Endothelial cell (in vitro differentiated cells): ENCODE data around the gene POLR3C. TPM values are rescaled to one million over a fixed set of nuclear protein-coding genes. Genes with fewer than 3 reads are reported as not detected.
"Not testable (repeated sequence)": the region's sequence is repeated elsewhere in the genome, so short reads cannot be mapped to it uniquely, and the experiment has no call there.

Experiments
- DNase-seq: peaks from one replicate; pipeline ENCODE4 v3.0.0; 2021; ENCODE audit warnings: low spot score
- H3K27ac Mint-ChIP-seq: one replicate; pipeline ENCODE4 v1.8.0; 2021; ENCODE audit warnings: mixed read lengths, inconsistent platforms; ENCODE audit not compliant: unreplicated experiment
- H3K27me3 Mint-ChIP-seq: one replicate; pipeline ENCODE4 v1.8.0; 2021; ENCODE audit warnings: mild to moderate bottlenecking, moderate library complexity, mixed read lengths, inconsistent platforms; ENCODE audit not compliant: unreplicated experiment
- H3K36me3 Mint-ChIP-seq: one replicate; pipeline ENCODE4 v1.8.0; 2021; ENCODE audit warnings: mild to moderate bottlenecking, low read depth, mixed read lengths, inconsistent platforms; ENCODE audit not compliant: unreplicated experiment
- H3K4me1 Mint-ChIP-seq: one replicate; pipeline ENCODE4 v1.8.0; 2021; ENCODE audit warnings: mild to moderate bottlenecking, mixed read lengths, inconsistent platforms; ENCODE audit not compliant: unreplicated experiment
- H3K4me3 Mint-ChIP-seq: one replicate; pipeline ENCODE4 v1.8.0; 2021; ENCODE audit warnings: mild to moderate bottlenecking, mixed read lengths, inconsistent platforms; ENCODE audit not compliant: unreplicated experiment
- H3K9me3 Mint-ChIP-seq: one replicate; pipeline ENCODE4 v1.8.0; 2021; ENCODE audit warnings: mixed read lengths, inconsistent platforms; ENCODE audit not compliant: unreplicated experiment
- total RNA-seq: library from RNA; stranded (reverse); fragmentation: NEBNext Ultra II Directional; extraction: Animal tissue kit (Norgen Biotek cat#: 25700); gene quantifications from one replicate; pipeline ENCODE4 v1.2.1, GENCODE V29; 2021; ENCODE audit not compliant: unreplicated experiment
- TF ChIP-seq, protein P1 (sequence below): fragments of 200-600 bp; sonication (generic); IDR thresholded peaks from one replicate; pipeline ENCODE4 v1.5.0; 2021; ENCODE audit warnings: antibody characterized with exemption; ENCODE audit not compliant: unreplicated experiment

POLR3C gene
- total RNA-seq, 1 donor from 2014 or later: 28.4 TPM

- no peak overlapping the region for H3K27ac Mint-ChIP-seq
- no peaks in the 10 kb centered on the region for H3K36me3 Mint-ChIP-seq
- H3K27me3 Mint-ChIP-seq: no peaks in the 10 kb centered on the region
- no peaks in the 10 kb centered on the region for H3K9me3 Mint-ChIP-seq
- peaks cover 12% of the 10 kb centered on the region for H3K4me1 Mint-ChIP-seq
- DNase-seq: no peak
- TF ChIP-seq, protein P1, sequence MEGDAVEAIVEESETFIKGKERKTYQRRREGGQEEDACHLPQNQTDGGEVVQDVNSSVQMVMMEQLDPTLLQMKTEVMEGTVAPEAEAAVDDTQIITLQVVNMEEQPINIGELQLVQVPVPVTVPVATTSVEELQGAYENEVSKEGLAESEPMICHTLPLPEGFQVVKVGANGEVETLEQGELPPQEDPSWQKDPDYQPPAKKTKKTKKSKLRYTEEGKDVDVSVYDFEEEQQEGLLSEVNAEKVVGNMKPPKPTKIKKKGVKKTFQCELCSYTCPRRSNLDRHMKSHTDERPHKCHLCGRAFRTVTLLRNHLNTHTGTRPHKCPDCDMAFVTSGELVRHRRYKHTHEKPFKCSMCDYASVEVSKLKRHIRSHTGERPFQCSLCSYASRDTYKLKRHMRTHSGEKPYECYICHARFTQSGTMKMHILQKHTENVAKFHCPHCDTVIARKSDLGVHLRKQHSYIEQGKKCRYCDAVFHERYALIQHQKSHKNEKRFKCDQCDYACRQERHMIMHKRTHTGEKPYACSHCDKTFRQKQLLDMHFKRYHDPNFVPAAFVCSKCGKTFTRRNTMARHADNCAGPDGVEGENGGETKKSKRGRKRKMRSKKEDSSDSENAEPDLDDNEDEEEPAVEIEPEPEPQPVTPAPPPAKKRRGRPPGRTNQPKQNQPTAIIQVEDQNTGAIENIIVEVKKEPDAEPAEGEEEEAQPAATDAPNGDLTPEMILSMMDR: no peak
- H3K4me3 Mint-ChIP-seq: no peak overlapping the region
Measured at GRCh38 chr1:145806408-145806807, 17.6 kb upstream of the POLR3C start.

DNA sequence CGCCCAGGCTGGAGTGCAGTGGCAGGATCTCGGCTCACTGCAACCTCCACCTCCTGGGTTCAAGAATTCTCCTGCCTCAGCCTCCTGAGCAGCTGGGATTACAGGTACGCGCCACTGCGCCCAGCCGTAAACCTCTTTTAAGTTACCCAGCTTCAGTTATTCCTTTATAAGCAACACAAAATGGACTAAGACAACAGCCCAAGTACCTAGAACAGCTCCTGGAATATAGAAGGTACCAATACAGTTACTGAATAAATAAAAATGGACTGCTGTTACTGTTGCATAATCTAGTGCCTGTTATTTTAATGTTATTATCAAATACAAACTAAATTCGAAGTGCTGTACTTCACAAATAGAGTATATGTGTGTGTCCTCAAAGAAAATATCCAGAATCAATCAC, 17.2 kb upstream of the POLR3C start:
- H3K4me3 Mint-ChIP-seq: no peak overlapping the region
- H3K4me1 Mint-ChIP-seq: peaks cover 11% of the 10 kb centered on the region
- no peaks in the 10 kb centered on the region for H3K9me3 Mint-ChIP-seq
- no peak for DNase-seq
- H3K36me3 Mint-ChIP-seq: no peaks in the 10 kb centered on the region
- TF ChIP-seq, protein P1: no peak
- H3K27ac Mint-ChIP-seq: no peak overlapping the region
- no peaks in the 10 kb centered on the region for H3K27me3 Mint-ChIP-seq

GRCh38 chr1:145812977-145813810, 10.8 kb upstream of the POLR3C start:
- not testable (repeated sequence) for H3K36me3 Mint-ChIP-seq, H3K27me3 Mint-ChIP-seq, H3K4me3 Mint-ChIP-seq, DNase-seq, H3K9me3 Mint-ChIP-seq, H3K27ac Mint-ChIP-seq, H3K4me1 Mint-ChIP-seq

DNA sequence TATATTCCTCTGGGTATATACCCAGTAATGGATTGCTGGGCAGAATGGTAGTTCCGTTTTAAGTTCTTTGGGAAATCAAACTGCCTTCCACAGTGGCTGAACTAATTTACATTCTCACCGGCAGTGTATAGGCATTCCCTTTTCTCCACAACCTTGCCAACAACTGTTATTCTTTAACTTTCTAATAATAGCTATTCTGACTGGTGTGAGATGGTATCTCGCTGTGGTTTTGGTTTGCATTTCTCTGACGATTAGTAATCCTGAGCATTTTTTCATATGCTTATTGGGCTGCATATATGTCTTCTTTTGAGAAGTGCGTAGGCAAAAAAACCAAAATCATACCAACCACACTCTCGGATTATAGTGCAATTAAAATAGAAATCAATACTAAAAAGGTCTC, 5.9 kb upstream of the POLR3C start:
- not testable (repeated sequence) for H3K4me1 Mint-ChIP-seq, H3K36me3 Mint-ChIP-seq, H3K9me3 Mint-ChIP-seq, DNase-seq, H3K4me3 Mint-ChIP-seq, H3K27ac Mint-ChIP-seq, H3K27me3 Mint-ChIP-seq

- not testable (repeated sequence) for H3K27me3 Mint-ChIP-seq, H3K4me3 Mint-ChIP-seq, H3K4me1 Mint-ChIP-seq, H3K36me3 Mint-ChIP-seq, DNase-seq, H3K27ac Mint-ChIP-seq, H3K9me3 Mint-ChIP-seq
Measured at GRCh38 chr1:145822779-145823331, 1.1 kb upstream of the POLR3C start.

GRCh38 chr1:145824499-145824842, 471 bp downstream of the POLR3C start:
- peaks cover 25% of the 10 kb centered on the region for H3K36me3 Mint-ChIP-seq
- DNase-seq: no peak
- H3K27me3 Mint-ChIP-seq: peaks cover 2% of the 10 kb centered on the region
- no peaks in the 10 kb centered on the region for H3K9me3 Mint-ChIP-seq
- TF ChIP-seq, protein P1: no peak
- peak overlapping the region; percentile 99 for H3K4me3 Mint-ChIP-seq
- peaks cover 5% of the 10 kb centered on the region for H3K4me1 Mint-ChIP-seq
- peak overlapping the region; percentile 90 for H3K27ac Mint-ChIP-seq
